Thyroid gland (tissue), 4 donors: ENCODE measurements around the gene LRRC40.

ENCODE experiments used
- POLR2A ChIP-seq, 2 donors: fragments of 450-650 bp; IDR thresholded peaks; one replicate each; pipeline ENCODE4 v1.6.1; 2017; ENCODE audit warnings: antibody characterized with exemption in 2 of 2, mild to moderate bottlenecking in 2 of 2, moderate library complexity in 1 of 2
- TF ChIP-seq, protein P1 (sequence below), 6 experiments: fragments of 200-600 bp in 3 of 6; fragments of 450-650 bp in 3 of 6; sonication (generic) in 3 of 6; IDR thresholded peaks; one replicate each; pipeline ENCODE4 v1.5.1; 2016 to 2019; ENCODE audit warnings: antibody characterized with exemption in 6 of 6, mild to moderate bottlenecking in 2 of 6, inconsistent platforms in 1 of 6, moderate library complexity in 1 of 6

DNA sequence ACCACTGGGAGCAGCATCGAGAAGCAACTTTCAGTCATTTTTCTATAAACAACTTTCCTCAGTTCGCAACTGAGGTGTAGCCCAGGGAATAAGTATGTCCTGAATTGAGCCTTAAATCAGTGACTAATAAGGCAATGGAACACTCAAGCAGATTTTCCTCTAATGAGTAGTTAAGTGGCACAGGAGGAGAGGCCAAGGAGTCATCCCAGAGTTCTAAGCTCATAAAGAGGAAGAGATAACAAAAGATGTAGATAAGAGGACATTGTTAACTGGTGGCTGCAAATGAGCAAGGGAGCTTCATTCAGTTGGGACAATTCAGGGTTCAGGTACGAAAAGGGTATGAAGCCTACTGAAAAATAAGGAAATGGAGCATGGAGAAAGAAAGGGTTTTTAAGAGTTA lies 64.5 kb downstream of the LRRC40 start:
- no peak for TF ChIP-seq POLR2A (IDR thresholded peaks at IDR 0.05)
- TF ChIP-seq, protein P1, sequence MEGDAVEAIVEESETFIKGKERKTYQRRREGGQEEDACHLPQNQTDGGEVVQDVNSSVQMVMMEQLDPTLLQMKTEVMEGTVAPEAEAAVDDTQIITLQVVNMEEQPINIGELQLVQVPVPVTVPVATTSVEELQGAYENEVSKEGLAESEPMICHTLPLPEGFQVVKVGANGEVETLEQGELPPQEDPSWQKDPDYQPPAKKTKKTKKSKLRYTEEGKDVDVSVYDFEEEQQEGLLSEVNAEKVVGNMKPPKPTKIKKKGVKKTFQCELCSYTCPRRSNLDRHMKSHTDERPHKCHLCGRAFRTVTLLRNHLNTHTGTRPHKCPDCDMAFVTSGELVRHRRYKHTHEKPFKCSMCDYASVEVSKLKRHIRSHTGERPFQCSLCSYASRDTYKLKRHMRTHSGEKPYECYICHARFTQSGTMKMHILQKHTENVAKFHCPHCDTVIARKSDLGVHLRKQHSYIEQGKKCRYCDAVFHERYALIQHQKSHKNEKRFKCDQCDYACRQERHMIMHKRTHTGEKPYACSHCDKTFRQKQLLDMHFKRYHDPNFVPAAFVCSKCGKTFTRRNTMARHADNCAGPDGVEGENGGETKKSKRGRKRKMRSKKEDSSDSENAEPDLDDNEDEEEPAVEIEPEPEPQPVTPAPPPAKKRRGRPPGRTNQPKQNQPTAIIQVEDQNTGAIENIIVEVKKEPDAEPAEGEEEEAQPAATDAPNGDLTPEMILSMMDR (IDR thresholded peaks at IDR 0.05), result no peak
